ENCODE data around the gene PLCB4.

DNA sequence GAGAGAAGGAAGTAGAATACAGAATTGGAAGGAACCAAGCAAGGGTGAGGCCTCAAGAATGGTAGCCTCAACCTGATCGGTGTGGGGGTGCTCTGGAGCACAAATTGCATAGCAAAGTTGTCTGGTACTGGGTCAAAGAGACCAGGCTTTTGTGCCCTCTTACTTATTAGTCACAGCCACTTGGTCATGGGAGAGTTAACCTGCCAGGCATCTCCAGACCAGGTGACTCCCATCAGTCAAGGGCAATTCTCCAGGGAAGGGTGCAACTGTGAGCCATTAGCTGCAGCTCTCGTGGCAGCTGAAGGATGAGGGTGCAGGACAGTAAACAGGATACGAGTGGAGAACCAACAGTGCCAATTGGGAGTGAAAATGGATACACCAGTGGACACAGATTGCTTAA, 47.7 kb upstream of the PLCB4 start:
- TF ChIP-seq POLR2A (IDR thresholded peaks at IDR 0.05; ENCODE audit: low read depth, low read length): no peak
- TF ChIP-seq TAF1 (IDR thresholded peaks at IDR 0.05; ENCODE audit: borderline replicate concordance, low read depth, low read length): no peak
- TF ChIP-seq POLR2AphosphoS5 (IDR thresholded peaks at IDR 0.05; ENCODE audit: low read depth, low read length): no peak
